NCI-H226 (cell line): Measurements from ENCODE around the gene ADGRV1.
"Not testable (repeated sequence)": the region's sequence is repeated elsewhere in the genome, so short reads cannot be mapped to it uniquely, and the experiment has no call there.

ENCODE experiments used
- DNase-seq: peaks from one replicate; pipeline ENCODE4 v3.0.0-alpha.2; 2015

ADGRV1 gene

DNA sequence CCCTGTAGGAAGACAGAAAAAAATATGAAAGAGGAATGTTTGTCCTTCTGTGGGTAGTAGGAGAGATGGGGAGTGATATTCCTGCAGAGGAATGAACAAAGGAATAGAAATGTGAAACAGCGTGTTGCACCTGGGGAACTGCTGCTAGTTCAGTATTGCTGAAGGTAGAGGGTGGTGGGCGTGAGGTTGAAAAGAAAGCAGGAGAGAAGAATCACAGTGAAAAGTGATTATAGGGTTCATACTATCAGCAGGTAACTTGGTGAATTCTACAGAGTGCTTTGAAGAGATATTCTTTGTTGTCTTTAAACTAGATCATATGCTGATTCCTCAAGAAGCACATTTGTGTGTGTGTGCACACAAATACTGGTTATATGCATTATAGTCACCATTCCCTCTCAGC lies 95.6 kb downstream of the ADGRV1 start:
- no peak for DNase-seq

GRCh38 chr5:90655423-90655822 lies 96.8 kb downstream of the ADGRV1 start:
- DNase-seq, result no peak

- DNase-seq, result no peak
Observed at GRCh38 chr5:90657030-90657429, 98.4 kb downstream of the ADGRV1 start.

GRCh38 chr5:90657788-90658187 lies 99.2 kb downstream of the ADGRV1 start:
- no peak for DNase-seq

DNA sequence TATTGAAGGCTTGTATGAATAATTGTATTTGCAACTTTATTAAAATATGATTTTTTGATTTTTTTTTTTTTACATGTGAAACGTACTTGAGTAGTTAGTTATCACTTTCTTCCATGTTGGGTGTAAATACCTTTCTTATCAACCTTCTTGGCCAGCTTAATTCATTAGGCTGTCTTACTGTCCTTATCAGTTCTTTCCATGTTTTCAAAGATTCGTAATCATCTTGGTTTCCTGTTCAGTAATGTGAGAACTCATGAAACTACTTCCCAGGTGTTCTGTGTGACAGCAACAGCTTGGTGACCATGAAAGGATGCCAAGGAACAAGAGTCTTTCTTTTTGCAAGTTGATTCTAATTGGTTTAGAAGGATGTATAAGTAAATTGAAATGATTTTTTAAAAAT lies 100.0 kb downstream of the ADGRV1 start:
- DNase-seq, result no peak

- not testable (repeated sequence) for DNase-seq
Observed at GRCh38 chr5:90668079-90668565, 109.5 kb downstream of the ADGRV1 start.

GRCh38 chr5:90675222-90675621 lies 116.6 kb downstream of the ADGRV1 start:
- no peak for DNase-seq

GRCh38 chr5:90680921-90681563 lies 122.4 kb downstream of the ADGRV1 start:
- no peak for DNase-seq

DNA sequence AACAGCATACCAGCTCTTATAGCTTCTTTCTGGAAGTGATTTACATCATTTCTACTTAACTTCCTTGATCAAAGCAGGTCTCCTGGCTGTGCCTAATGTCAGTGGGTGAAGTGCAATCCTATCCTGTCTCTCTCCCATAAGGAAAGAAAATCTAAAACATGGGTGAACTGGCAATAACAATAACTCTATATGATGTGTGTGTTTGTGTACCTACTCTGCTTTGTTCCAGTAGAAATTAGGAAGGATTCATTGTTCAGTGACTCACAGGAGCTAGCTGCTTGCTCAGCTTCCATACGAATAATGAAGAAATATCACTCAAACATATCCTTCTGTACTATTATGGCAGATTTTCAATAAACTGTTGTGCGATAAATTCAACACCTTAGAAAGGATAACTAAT lies 123.7 kb downstream of the ADGRV1 start:
- no peak for DNase-seq

- DNase-seq, result no peak
Observed at GRCh38 chr5:90685425-90686022, 126.9 kb downstream of the ADGRV1 start.

DNA sequence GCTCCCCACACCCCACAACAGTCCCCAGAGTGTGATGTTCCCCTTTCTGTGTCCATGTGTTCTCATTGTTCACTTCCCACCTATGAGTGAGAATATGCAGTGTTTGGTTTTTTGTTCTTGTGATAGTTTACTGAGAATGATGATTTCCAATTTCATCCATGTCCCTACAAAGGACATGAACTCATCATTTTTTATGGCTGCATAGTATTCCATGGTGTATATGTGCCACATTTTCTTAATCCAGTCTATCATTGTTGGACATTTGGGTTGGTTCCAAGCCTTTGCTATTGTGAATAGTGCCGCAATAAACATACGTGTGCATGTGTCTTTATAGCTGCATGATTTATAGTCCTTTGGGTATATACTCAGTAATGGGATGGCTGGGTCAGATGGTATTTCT lies 127.8 kb downstream of the ADGRV1 start:
- not testable (repeated sequence) for DNase-seq

GRCh38 chr5:90687458-90687857 lies 128.9 kb downstream of the ADGRV1 start:
- not testable (repeated sequence) for DNase-seq

GRCh38 chr5:90689064-90689463 lies 130.5 kb downstream of the ADGRV1 start:
- DNase-seq, result no peak

DNA sequence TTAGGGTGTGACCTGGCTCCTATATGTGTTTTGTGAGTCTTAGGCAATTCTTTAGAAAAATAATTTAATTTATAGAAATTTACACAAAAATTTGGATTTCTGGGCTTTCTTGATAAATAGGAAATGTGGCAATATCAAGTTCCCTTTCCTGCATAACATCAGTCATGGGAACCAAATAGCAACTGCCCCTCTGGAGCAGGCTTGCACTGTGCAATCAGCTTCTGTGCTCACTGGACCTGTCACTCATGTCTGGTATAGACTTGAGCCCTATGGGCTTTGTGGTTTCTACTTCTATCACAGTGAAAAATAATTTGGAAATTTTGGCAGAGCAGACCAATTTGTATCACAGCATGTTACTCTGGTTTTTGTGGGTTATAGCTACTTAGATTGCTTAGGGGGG lies 131.7 kb downstream of the ADGRV1 start:
- no peak for DNase-seq

DNA sequence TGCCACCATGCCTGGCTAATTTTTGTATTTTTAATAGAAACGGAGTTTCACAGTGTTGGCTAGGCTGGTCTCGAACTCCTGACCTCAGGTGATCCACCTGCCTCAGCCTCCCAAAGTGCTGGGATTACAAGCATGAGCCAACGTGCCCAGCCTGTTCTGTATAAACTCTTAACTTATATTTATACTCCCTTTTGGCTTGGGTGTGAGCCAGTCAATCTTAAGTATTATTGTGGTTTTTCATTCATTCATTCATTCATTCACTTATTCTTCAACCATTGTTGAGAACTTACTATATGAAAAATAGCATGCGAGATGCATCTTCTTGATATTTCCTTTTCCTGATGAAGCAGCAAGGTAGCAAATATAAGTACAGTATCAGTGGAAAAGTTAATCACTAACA lies 132.9 kb downstream of the ADGRV1 start:
- no peak for DNase-seq

DNA sequence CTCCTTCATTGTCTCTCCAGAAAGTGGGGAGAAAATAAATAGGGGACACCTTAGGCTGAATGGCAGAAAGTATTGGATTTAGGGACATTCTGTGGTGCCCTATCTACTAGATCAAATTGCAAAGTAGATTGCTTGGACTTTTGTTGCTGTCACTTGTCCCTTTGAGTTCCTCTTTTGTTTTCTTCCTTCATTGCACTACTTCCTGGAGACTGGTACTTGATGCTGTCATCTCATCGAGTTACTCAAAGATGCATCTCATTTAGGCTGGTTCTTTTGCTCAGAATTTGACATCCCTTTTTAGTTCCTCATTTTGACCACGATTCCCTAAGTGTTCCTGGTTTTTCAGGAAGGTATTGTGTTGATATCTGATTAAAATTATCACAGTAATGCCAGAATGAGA lies 137.6 kb downstream of the ADGRV1 start:
- no peak for DNase-seq

DNA sequence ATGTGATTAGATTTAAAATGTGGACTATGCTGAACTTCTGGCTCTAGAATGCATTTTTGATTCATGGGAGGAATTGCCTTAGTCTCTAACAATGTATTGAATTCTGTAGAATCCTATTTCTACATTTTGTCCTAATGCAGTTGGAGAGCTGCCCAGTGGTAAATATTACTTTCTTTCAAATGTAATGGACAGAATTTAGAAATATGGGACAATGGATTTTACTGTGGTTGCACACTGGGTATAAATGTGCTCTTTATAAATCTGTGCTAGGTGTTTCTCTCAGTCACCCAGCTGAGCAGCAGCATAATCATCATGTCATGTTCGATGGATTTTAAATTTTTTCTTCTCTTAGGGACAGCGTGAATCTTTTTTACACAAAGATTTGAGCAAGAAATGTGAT lies 141.7 kb downstream of the ADGRV1 start:
- DNase-seq, result no peak

DNA sequence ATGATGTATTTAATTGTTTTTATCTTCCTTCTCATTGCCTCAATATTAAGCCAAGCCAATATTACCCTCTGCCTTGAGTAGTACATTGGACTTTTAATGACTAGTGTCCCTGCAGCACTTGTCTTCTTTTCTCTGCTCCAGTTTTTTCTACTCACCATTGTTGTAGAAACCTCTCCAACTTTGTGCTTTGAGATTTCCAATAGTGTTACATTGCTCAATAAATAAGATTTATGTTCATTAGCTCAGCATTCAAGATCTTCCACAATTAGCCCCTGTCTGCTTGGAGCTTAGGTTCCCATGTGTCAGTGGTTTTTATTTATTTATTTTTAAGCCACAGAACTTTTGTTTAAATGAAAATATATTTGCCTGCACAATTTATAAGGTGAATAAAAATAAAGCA lies 145.3 kb downstream of the ADGRV1 start:
- DNase-seq, result no peak

DNA sequence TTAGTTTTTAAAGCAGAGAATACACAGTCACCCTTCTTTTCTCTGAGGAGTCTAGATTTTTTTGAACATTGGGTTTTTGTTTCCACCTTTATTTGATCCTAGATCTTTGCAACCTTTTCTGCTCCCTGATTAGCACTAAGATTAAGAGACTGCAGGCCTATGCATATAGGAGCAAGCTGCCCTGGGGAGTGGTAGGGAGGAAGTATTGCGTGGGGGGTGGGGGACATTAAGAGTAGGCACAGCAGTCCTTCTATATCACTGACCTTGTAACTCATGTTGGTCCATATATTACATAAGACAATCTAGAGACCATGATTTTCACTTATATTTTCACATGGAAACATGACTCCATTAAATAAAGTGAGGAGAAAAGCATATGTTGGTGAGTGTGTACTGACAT lies 149.1 kb downstream of the ADGRV1 start:
- no peak for DNase-seq

GRCh38 chr5:90709323-90710155 lies 150.9 kb downstream of the ADGRV1 start:
- peak; percentile 17 for DNase-seq

DNA sequence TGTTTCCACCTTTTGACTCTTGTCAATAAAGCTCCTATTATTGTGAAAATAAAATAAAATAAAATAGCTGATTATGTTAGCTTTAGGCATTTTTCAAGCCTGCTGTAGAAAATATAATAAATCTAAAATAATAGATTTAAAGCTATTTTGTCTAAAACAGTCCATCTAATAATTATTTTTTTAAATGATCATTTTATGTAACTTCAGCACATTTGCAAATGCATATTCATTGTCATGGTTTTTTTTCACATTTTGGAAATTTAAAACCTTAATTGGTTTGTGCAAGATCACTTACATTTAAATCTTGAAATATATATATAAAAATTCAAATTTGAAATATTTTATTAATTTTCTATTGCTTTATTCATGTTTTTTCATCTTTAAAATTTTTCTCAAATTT lies 159.8 kb downstream of the ADGRV1 start:
- DNase-seq, result no peak

GRCh38 chr5:90739567-90739966 lies 181.0 kb downstream of the ADGRV1 start:
- DNase-seq, result no peak

DNA sequence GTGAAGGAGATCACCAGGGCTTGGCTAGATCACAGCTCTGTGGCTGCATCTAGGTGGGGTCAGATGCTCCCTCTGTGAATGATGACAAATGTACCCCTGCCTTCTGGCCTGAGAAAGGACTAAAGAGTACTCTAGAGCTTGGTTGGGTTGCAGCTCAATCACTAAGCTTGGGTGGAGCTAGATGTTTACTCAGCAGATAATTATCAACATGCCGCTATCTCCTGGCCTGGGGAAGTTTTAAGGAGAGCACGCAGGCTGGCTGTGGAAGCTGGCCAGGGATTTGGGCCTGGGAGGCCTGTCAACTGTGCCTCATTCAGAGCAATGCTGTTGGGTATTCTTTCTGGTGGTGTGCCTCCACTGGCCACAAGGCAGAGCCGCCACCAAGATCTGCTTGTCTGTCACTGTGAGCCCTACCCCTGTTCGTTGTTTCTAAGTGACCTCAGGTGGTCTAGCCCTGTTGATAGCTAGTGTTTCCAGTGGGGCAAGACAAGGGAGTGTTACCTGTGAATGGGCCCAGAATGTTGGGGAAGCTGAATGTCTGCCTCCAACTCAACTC lies 181.7 kb downstream of the ADGRV1 start:
- DNase-seq, result no peak
